GM12878 (cell line): ENCODE data around the gene FOXO3.

Experiments
- CHD2 ChIP-seq: IDR thresholded peaks from 2 replicates; pipeline ENCODE4 v1.6.1; 2011; ENCODE audit warnings: low read depth, low read length, improper control_type of control experiment, borderline replicate concordance
- CTCF ChIP-seq, 3 experiments: IDR thresholded peaks in 2 of 3; conservative IDR thresholded peaks in 1 of 3; 2 replicates each; pipeline ENCODE4 v1.5.1; 2011; ENCODE audit warnings: low read depth in 3 of 3, low read length in 3 of 3, mild to moderate bottlenecking in 3 of 3, control low read depth in 2 of 3, moderate library complexity in 2 of 3, inconsistent platforms in 1 of 3, mixed read lengths in 1 of 3; ENCODE audit not compliant: control insufficient read depth in 2 of 3, insufficient read depth in 1 of 3; ENCODE audit errors: extremely low read depth in 1 of 3
- ZBED1 ChIP-seq: IDR thresholded peaks from 2 replicates; pipeline ENCODE4 v1.6.1; 2016; ENCODE audit warnings: borderline replicate concordance
- TF ChIP-seq, protein P1 (sequence below): IDR thresholded peaks from 2 replicates; pipeline ENCODE4 v1.6.1; 2012; ENCODE audit warnings: low read depth, low read length, improper control_type of control experiment

GRCh38 chr6:108559884-108560462 is 744 bp upstream of the FOXO3 start:
- no peak; the same call in 1 of the 2 replicates for TF ChIP-seq CHD2
- no peak for TF ChIP-seq CTCF (IDR thresholded peaks at IDR 0.05 in 2 of 3, conservative IDR thresholded peaks at IDR 0.05 in 1 of 3; ENCODE audit: control insufficient read depth in 2 of 3, extremely low read depth in 1 of 3, insufficient read depth in 1 of 3, low read depth in 3 of 3, low read length in 3 of 3)
- TF ChIP-seq, protein P1, sequence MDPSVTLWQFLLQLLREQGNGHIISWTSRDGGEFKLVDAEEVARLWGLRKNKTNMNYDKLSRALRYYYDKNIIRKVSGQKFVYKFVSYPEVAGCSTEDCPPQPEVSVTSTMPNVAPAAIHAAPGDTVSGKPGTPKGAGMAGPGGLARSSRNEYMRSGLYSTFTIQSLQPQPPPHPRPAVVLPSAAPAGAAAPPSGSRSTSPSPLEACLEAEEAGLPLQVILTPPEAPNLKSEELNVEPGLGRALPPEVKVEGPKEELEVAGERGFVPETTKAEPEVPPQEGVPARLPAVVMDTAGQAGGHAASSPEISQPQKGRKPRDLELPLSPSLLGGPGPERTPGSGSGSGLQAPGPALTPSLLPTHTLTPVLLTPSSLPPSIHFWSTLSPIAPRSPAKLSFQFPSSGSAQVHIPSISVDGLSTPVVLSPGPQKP, result no peak
- TF ChIP-seq ZBED1, result no peak
